Naive B cell (primary cell): Measurements from ENCODE around the gene TRIM66. TPM values are rescaled to one million over a fixed set of nuclear protein-coding genes. Genes with fewer than 3 reads are reported as not detected.

Experiments used
- ATAC-seq, 2 donors: fragments of 150-1000 bp; cut with Tn5 transposase; 2 replicates each; pipeline ENCODE4 v1.10.0; 2021; ENCODE audit warnings: low read depth in 2 of 2, mild to moderate bottlenecking in 2 of 2, moderate library complexity in 2 of 2
- DNase-seq: peaks from one replicate; pipeline ENCODE4 v3.0.0; 2022
- H3K27ac Mint-ChIP-seq, 6 donors: one replicate each; pipeline ENCODE4 v1.8.0; 2020 to 2022; ENCODE audit warnings: mild to moderate bottlenecking in 6 of 6, mixed read lengths in 6 of 6, moderate library complexity in 5 of 6, inconsistent platforms in 2 of 6
- H3K27me3 Mint-ChIP-seq, 3 donors: one replicate each; pipeline ENCODE4 v1.8.0; 2021 to 2022; ENCODE audit warnings: mixed read lengths in 3 of 3, mild to moderate bottlenecking in 1 of 3
- H3K36me3 Mint-ChIP-seq, 2 donors: one replicate each; pipeline ENCODE4 v1.8.0; 2020 to 2022; ENCODE audit warnings: mixed read lengths in 2 of 2, inconsistent platforms in 1 of 2, mild to moderate bottlenecking in 1 of 2
- H3K4me1 Mint-ChIP-seq, 3 donors: one replicate each; pipeline ENCODE4 v1.8.0; 2020 to 2022; ENCODE audit warnings: mixed read lengths in 3 of 3, inconsistent platforms in 1 of 3, mild to moderate bottlenecking in 1 of 3, moderate library complexity in 1 of 3
- H3K4me3 Mint-ChIP-seq, 8 donors: one replicate each; pipeline ENCODE4 v1.8.0; 2020 to 2022; ENCODE audit warnings: mild to moderate bottlenecking in 8 of 8, mixed read lengths in 8 of 8, moderate library complexity in 8 of 8, inconsistent platforms in 2 of 8
- H3K9me3 Mint-ChIP-seq, 7 donors: one replicate each; pipeline ENCODE4 v1.8.0; 2020 to 2022; ENCODE audit warnings: mixed read lengths in 7 of 7, mild to moderate bottlenecking in 5 of 7, inconsistent platforms in 2 of 7, moderate library complexity in 1 of 7
- polyA plus RNA-seq, 6 donors: library from polyadenylated mRNA; unstranded; fragments of 300-500 nt; fragmentation: Illumina TruSeq; gene quantifications; one replicate each; pipeline ENCODE4 v1.2.3, GENCODE V29; 2021; ENCODE audit warnings: low read depth in 6 of 6

The TRIM66 gene
- polyA plus RNA-seq, 6 donors from 2014 or later: 0.31 to 1.7 (median 0.95) TPM; not detected in 1

DNA sequence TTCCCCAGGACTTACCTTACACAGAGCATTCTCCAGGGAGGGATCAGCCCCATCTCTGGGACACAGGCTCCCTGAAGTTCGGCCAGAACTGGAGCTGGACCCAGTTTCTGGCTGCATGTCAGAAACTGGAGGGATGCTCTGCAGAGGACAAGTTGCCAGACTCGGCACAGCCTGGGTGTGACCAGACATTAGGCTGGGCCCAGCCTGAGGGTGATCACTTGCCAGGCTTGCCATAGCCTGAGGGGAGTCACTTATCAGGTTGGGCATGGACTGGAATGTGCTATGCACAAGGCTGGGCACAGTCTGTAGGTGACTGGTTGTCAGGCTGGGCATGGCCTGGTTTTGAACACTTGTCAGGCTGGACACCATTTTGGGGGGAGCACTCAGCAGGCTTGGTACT lies 57.8 kb downstream of the TRIM66 start:
- Mint-ChIP-seq H3K36me3 (peaks cover 9 to 18% of the 10 kb centered on the region in 2 donors), H3K4me1 (no peaks in the 10 kb centered on the region), H3K27me3 (no peaks in the 10 kb centered on the region), H3K4me3 (no peak overlapping the region), H3K27ac (no peak overlapping the region), H3K9me3 (no peaks in the 10 kb centered on the region)
- ATAC-seq: no peak
- DNase-seq: no peak

DNA sequence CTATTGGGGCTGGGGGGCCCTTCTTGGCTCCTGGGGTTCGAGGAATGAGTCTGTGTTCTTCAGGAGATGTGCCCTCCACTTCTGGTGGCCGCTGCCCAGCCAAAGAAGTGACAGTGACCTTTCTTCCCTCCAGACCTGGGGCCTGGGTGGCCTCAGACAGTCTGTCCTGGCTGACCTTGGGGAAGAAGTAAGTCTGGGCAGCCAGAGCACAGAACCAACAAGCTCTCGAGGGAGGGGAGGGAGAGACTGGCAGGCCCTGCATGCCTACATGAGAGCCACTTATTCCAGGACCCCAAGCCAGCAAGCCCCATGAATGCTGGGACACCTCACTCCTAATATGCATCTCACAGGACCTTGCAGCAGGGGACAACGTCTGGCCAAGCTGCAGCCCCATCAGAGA lies 61.3 kb downstream of the TRIM66 start:
- H3K36me3 Mint-ChIP-seq: peaks cover 8 to 19% of the 10 kb centered on the region in 2 donors
- no peak overlapping the region for H3K27ac Mint-ChIP-seq
- no peaks in the 10 kb centered on the region for H3K27me3 Mint-ChIP-seq
- DNase-seq (no peak), ATAC-seq (no peak)
- H3K4me1 Mint-ChIP-seq: no peaks in the 10 kb centered on the region
- H3K4me3 Mint-ChIP-seq: no peak overlapping the region
- no peaks in the 10 kb centered on the region for H3K9me3 Mint-ChIP-seq

DNA sequence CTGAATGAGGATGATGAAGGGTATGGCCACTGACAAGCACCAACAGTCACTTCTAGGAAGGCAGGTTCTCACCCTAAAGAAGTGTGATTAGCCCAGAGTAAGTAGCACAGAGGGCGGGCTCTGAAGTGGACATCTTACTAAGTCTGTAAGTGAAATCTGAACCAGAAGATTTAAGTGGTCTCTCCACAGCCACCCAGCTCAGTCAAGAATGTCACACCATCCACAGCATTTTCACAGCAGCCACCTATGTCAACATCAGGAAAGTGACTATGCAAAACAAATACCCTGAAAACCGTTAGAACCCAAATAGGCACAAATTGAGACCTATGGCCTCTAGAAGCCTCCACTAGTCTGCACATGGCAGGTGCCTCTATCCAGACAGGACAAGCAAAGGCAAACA lies 65.4 kb downstream of the TRIM66 start:
- H3K4me3 Mint-ChIP-seq: no peak overlapping the region
- peaks cover 8 to 23% of the 10 kb centered on the region in 2 donors for H3K36me3 Mint-ChIP-seq
- no peak overlapping the region for H3K27ac Mint-ChIP-seq
- H3K9me3 Mint-ChIP-seq: no peaks in the 10 kb centered on the region
- H3K4me1 Mint-ChIP-seq: no peaks in the 10 kb centered on the region
- DNase-seq (no peak), ATAC-seq (no peak)
- no peaks in the 10 kb centered on the region for H3K27me3 Mint-ChIP-seq

GRCh38 chr11:8615291-8616032 lies 67.0 kb downstream of the TRIM66 start:
- Mint-ChIP-seq H3K27ac (no peak overlapping the region), H3K9me3 (no peaks in the 10 kb centered on the region), H3K4me3 (no peak overlapping the region), H3K27me3 (no peaks in the 10 kb centered on the region), H3K4me1 (peaks cover 0 to 3% (median 0%) of the 10 kb centered on the region in 3 donors), H3K36me3 (peaks cover 8 to 19% of the 10 kb centered on the region in 2 donors)
- DNase-seq (no peak), ATAC-seq (no peak)

- H3K27me3 Mint-ChIP-seq: no peaks in the 10 kb centered on the region
Observed at GRCh38 chr11:8614497-8614896, 68.0 kb downstream of the TRIM66 start.

GRCh38 chr11:8613036-8613435 lies 69.4 kb downstream of the TRIM66 start:
- no peaks in the 10 kb centered on the region for H3K27me3 Mint-ChIP-seq
- DNase-seq (no peak), ATAC-seq (no peak)
- no peaks in the 10 kb centered on the region for H3K9me3 Mint-ChIP-seq
- peak overlapping the region in 1 of 6 donors; percentile 86 for H3K27ac Mint-ChIP-seq
- H3K4me3 Mint-ChIP-seq: no peak overlapping the region
- peaks cover 0 to 3% (median 0%) of the 10 kb centered on the region in 3 donors for H3K4me1 Mint-ChIP-seq
- H3K36me3 Mint-ChIP-seq: peaks cover 0 to 17% of the 10 kb centered on the region in 2 donors

More at GRCh38 chr11:8614497-8614896, 68.0 kb downstream of the TRIM66 start:
- peaks cover 0 to 3% (median 0%) of the 10 kb centered on the region in 3 donors for H3K4me1 Mint-ChIP-seq
- peak overlapping the region in 1 of 6 donors; percentile 28 for H3K27ac Mint-ChIP-seq
- ATAC-seq: no peak
- DNase-seq: no peak
- H3K4me3 Mint-ChIP-seq: no peak overlapping the region
- H3K36me3 Mint-ChIP-seq: peaks cover 5 to 17% of the 10 kb centered on the region in 2 donors
- no peaks in the 10 kb centered on the region for H3K9me3 Mint-ChIP-seq

GRCh38 chr11:8612522-8612921 lies 69.9 kb downstream of the TRIM66 start:
- Mint-ChIP-seq H3K4me1 (peaks cover 0 to 3% (median 0%) of the 10 kb centered on the region in 3 donors), H3K4me3 (no peak overlapping the region), H3K27me3 (peaks cover 0 to 2% (median 0%) of the 10 kb centered on the region in 3 donors), H3K36me3 (peaks cover 0 to 14% of the 10 kb centered on the region in 2 donors), H3K27ac (no peak overlapping the region), H3K9me3 (no peaks in the 10 kb centered on the region)
- DNase-seq (no peak), ATAC-seq (no peak)

GRCh38 chr11:8610532-8611116 lies 71.8 kb downstream of the TRIM66 start:
- peak in 1 of 2 donors; percentile 41 for ATAC-seq
- Mint-ChIP-seq H3K27ac (peak overlapping the region in 1 of 6 donors; percentile 56), H3K36me3 (peaks cover 0 to 13% of the 10 kb centered on the region in 2 donors), H3K27me3 (peaks cover 4 to 18% (median 6%) of the 10 kb centered on the region in 3 donors), H3K4me3 (no peak overlapping the region), H3K9me3 (no peaks in the 10 kb centered on the region), H3K4me1 (peaks cover 0 to 3% (median 0%) of the 10 kb centered on the region in 3 donors)
- DNase-seq: no peak

DNA sequence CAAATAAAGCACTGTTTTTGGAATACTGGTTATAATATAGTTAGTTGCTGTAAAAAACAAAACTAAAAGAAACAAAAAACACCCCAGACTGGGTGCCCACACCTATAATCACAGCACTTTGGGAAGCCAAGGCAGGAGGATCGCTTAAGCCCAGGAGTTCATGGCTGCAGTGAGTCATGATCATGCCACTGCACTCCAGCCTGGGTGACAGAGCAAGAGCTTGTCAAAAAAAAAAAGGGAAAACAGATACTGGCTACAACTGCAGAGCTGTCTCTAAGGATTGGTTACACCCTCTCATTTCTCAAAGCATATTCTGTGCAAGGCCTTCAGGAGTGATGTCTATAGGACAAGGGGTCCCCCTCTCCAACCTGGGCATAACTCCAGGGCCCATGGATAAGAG lies 73.8 kb downstream of the TRIM66 start:
- Mint-ChIP-seq H3K4me1 (peaks cover 0 to 7% (median 6%) of the 10 kb centered on the region in 3 donors), H3K27me3 (peaks cover 14 to 32% (median 16%) of the 10 kb centered on the region in 3 donors), H3K4me3 (no peak overlapping the region), H3K27ac (no peak overlapping the region), H3K9me3 (no peaks in the 10 kb centered on the region), H3K36me3 (peaks cover 0 to 8% of the 10 kb centered on the region in 2 donors)
- ATAC-seq (no peak), DNase-seq (no peak)

DNA sequence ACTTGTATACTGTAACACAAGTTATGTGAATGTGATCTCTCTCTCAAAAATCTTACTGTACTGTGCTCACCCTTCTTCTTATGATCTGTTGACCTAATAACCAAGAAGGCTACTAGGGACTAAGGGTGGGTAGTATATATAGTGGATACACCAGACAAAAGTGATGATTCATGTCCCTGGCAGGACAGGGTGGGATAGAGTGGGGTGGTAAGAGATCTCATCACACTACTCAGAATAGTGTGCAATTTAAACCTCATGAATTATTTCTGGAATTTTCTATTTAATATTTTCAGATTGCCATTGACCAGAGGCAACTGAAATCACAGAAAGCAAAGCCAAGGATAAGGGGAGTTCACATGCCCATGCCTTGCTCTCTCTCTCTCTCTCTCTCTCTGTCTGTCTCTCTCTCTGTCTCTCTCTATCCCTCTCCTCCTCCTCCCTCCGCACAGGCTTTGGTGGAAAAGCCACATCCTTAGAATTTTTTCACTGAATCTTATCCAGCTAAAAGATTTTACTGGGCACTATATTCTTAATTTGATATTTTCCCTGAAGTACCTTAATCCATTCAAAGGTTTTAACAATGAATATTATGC lies 76.4 kb downstream of the TRIM66 start:
- Mint-ChIP-seq H3K27ac (peak overlapping the region in 1 of 6 donors; percentile 4), H3K36me3 (no peaks in the 10 kb centered on the region), H3K9me3 (no peaks in the 10 kb centered on the region), H3K4me1 (peaks cover 0 to 7% (median 6%) of the 10 kb centered on the region in 3 donors), H3K27me3 (peaks cover 16 to 43% (median 24%) of the 10 kb centered on the region in 3 donors), H3K4me3 (no peak overlapping the region)
- ATAC-seq (no peak), DNase-seq (no peak)

DNA sequence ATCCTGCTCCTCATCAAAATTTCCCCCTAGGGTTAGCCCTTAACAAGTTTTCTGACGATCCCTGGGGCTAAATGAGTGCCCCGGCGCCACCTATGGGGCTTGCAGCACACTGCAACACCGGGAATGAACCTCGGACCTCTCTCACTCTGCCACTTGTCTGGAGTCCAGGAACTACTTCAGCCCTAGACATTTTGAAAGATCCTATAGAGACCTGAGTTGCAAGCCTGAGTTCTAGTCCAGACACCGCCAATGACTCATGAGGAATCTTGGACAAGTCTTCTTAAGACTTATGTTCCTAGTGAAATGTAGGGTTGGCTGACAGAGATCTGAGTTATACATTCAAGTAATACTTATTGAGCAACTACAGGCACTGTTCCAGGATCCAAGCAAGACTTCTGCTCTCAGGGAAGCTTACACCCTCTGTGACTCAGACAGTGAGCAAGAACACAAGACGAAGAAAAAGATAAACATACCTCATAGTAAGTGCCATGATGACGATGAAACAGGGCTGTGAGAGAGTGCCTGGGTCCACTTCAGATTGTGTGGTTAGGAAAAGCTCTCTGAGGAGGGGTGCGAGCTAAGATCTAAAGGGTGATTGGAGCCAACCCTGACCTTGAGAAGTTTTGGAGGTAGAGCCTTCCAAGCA lies 78.3 kb downstream of the TRIM66 start:
- ATAC-seq (peak; percentile 35 to 64), DNase-seq (no peak)
- H3K27ac Mint-ChIP-seq: no peak overlapping the region
- H3K36me3 Mint-ChIP-seq: no peaks in the 10 kb centered on the region
- peaks cover 16 to 45% (median 27%) of the 10 kb centered on the region in 3 donors for H3K27me3 Mint-ChIP-seq
- H3K9me3 Mint-ChIP-seq: no peaks in the 10 kb centered on the region
- H3K4me1 Mint-ChIP-seq: peaks cover 0 to 7% (median 3%) of the 10 kb centered on the region in 3 donors
- peak overlapping the region in 1 of 8 donors; percentile 3 for H3K4me3 Mint-ChIP-seq

- DNase-seq: no peak
- no peak for ATAC-seq
- Mint-ChIP-seq H3K27me3 (peaks cover 19 to 50% (median 27%) of the 10 kb centered on the region in 3 donors), H3K9me3 (no peaks in the 10 kb centered on the region), H3K36me3 (no peaks in the 10 kb centered on the region), H3K4me1 (peaks cover 0 to 7% (median 3%) of the 10 kb centered on the region in 3 donors), H3K27ac (no peak overlapping the region), H3K4me3 (no peak overlapping the region)
Observed at GRCh38 chr11:8603696-8604077, 78.8 kb downstream of the TRIM66 start.

- H3K4me1 Mint-ChIP-seq: peaks cover 0 to 7% (median 3%) of the 10 kb centered on the region in 3 donors
- no peak for DNase-seq
- no peaks in the 10 kb centered on the region for H3K9me3 Mint-ChIP-seq
- peaks cover 24 to 55% (median 27%) of the 10 kb centered on the region in 3 donors for H3K27me3 Mint-ChIP-seq
- no peaks in the 10 kb centered on the region for H3K36me3 Mint-ChIP-seq
- no peak overlapping the region for H3K4me3 Mint-ChIP-seq
- peak overlapping the region in 2 of 6 donors; percentile 29 to 76 for H3K27ac Mint-ChIP-seq
- no peak for ATAC-seq
Observed at GRCh38 chr11:8601376-8602133, 80.9 kb downstream of the TRIM66 start.
